Measurements from ENCODE around the gene TCN2. TPM values are rescaled to one million over a fixed set of nuclear protein-coding genes. Genes with fewer than 3 reads are reported as not detected.

TCN2 gene
- total and polyA plus RNA-seq, 2 of the 4 experiments (the other 2 are of a cell fraction), result 1.3 to 3.6 TPM

DNA sequence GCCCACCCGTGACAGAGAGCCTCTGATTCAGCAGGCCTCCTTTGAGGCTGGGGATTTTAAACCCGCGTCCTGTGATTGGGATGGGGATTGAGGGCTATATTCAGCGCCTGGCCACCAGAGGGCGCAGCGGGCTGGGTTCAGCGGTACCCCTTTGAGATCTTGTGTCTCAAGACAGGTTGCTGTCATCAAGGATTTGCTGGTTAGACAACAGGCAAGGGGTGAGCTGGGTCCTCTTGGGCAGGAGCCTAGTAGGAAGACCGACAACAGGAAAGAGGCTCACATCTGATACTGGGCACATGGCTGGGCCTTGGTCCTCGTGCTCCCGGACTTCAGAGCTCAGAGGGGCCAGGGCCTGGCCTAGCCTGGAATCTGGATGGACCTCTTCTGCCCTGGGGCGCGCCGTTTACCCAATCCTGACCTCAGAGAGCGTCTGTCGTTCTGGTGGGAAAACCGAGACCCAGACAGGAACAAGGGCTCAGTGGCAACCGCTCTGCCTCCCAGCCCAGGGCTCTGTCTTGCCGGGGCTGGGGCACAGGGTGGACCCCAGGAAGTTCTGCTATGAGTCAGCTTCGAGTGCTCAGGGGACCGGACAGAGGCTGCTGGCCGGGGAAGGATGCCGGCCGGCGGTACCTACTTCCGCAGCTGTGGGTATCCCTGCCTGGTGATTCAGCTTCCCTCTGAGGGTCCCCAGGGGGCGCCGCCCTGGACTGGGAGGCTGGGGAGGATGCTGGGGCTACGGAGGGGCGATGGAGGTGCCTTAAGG lies 27.7 kb downstream of the TCN2 start (continued):
- TF ChIP-seq FOS (IDR thresholded peaks at IDR 0.05; ENCODE audit: low read depth, low read length), result no peak
- TF ChIP-seq CEBPB (IDR thresholded peaks at IDR 0.05; ENCODE audit: low read depth, low read length), result no peak
- no peak for TF ChIP-seq POLR2A (IDR thresholded peaks at IDR 0.05; ENCODE audit: low read depth, low read length)
- TF ChIP-seq NFE2L2 (IDR thresholded peaks at IDR 0.05; ENCODE audit: low read depth, low read length), result no peak
